Suprapubic skin (tissue), 4 donors: ENCODE data around the gene NSG2.

ENCODE experiments used
- EP300 ChIP-seq: sonication (generic); formaldehyde crosslinking; IDR thresholded peaks from one replicate; pipeline ENCODE4 v1.6.1; 2017; ENCODE audit warnings: antibody characterized with exemption
- POLR2A ChIP-seq, 2 donors: fragments of 450-650 bp; IDR thresholded peaks; one replicate each; pipeline ENCODE4 v1.6.1; 2017; ENCODE audit warnings: antibody characterized with exemption in 2 of 2, mild to moderate bottlenecking in 2 of 2, moderate library complexity in 2 of 2
- POLR2AphosphoS5 ChIP-seq, 3 donors: sonication (generic); formaldehyde crosslinking; IDR thresholded peaks; one replicate each; pipeline ENCODE4 v1.6.1; 2017; ENCODE audit warnings: antibody characterized with exemption in 3 of 3
- TF ChIP-seq, protein P1 (sequence below), 2 donors: fragments of 200-600 bp in 1 of 2; fragments of 450-650 bp in 1 of 2; sonication (generic) in 1 of 2; IDR thresholded peaks; one replicate each; pipeline ENCODE4 v1.5.1; 2016 to 2019; ENCODE audit warnings: antibody characterized with exemption in 2 of 2, mild to moderate bottlenecking in 1 of 2, moderate library complexity in 1 of 2

DNA sequence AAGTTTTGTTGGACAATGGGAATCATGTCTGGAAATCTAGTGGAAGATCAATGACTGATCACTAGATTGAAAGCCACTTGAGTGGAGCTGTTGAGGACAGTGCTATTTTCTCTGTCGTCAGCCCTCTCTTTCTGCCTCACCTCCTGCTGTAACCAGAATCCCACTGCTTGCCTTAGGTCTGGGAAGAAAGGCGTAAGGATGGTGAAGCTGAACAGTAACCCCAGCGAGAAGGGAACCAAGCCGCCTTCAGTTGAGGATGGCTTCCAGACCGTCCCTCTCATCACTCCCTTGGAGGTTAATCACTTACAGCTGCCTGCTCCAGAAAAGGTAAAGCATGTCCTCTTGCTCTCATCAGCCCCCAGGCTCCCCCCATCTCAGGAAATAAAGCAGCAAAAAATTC lies 1.1 kb downstream of the NSG2 start:
- no peak for TF ChIP-seq POLR2AphosphoS5 (IDR thresholded peaks at IDR 0.05)
- TF ChIP-seq, protein P1, sequence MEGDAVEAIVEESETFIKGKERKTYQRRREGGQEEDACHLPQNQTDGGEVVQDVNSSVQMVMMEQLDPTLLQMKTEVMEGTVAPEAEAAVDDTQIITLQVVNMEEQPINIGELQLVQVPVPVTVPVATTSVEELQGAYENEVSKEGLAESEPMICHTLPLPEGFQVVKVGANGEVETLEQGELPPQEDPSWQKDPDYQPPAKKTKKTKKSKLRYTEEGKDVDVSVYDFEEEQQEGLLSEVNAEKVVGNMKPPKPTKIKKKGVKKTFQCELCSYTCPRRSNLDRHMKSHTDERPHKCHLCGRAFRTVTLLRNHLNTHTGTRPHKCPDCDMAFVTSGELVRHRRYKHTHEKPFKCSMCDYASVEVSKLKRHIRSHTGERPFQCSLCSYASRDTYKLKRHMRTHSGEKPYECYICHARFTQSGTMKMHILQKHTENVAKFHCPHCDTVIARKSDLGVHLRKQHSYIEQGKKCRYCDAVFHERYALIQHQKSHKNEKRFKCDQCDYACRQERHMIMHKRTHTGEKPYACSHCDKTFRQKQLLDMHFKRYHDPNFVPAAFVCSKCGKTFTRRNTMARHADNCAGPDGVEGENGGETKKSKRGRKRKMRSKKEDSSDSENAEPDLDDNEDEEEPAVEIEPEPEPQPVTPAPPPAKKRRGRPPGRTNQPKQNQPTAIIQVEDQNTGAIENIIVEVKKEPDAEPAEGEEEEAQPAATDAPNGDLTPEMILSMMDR (IDR thresholded peaks at IDR 0.05), result no peak
- no peak for TF ChIP-seq POLR2A (IDR thresholded peaks at IDR 0.05)
- no peak for TF ChIP-seq EP300
